Mucosa of descending colon (tissue), 3 donors: ENCODE results near the gene CXorf49. TPM values are rescaled to one million over a fixed set of nuclear protein-coding genes. Genes with fewer than 3 reads are reported as not detected.
"Not testable (repeated sequence)": the region's sequence is repeated elsewhere in the genome, so short reads cannot be mapped to it uniquely, and the experiment has no call there.

Experiments
- ATAC-seq: fragments of 200-7000 bp; cut with Tn5 transposase; one replicate; pipeline ENCODE4 v1.9.1; 2020; ENCODE audit warnings: mild to moderate bottlenecking, moderate library complexity
- DNase-seq, 3 donors: peaks; one replicate each; pipeline ENCODE4 v3.0.0-alpha.2; 2020
- H3K36me3 ChIP-seq: fragments of 200-600 bp; one replicate; pipeline ENCODE4 v1.8.0; 2021; ENCODE audit warnings: low read depth, mild to moderate bottlenecking
- H3K4me1 ChIP-seq: fragments of 200-600 bp; one replicate; pipeline ENCODE4 v1.8.0; 2021; ENCODE audit warnings: low read depth, mild to moderate bottlenecking
- H3K4me3 ChIP-seq: fragments of 200-600 bp; one replicate; pipeline ENCODE4 v1.8.0; 2021; ENCODE audit warnings: mild to moderate bottlenecking
- H3K9me3 ChIP-seq: fragments of 200-600 bp; one replicate; pipeline ENCODE4 v1.8.0; 2021; ENCODE audit warnings: mild to moderate bottlenecking
- intact Hi-C, 2 donors: fragments of 100-400 bp; cut with DNase I in 1 of 2; cut with micrococcal nuclease in 1 of 2; formaldehyde crosslinking; loops; one replicate each; pipeline versions ENCODE4 v1.11.0 to v1.11.1; 2022; cut with DNase I, micrococcal nuclease
- long read RNA-seq, 2 donors: library from polyadenylated mRNA; unstranded; transcript quantifications; one replicate each; pipeline ENCODE4 v2.0.0, GENCODE V29; 2019 to 2021
- total RNA-seq, 3 donors: library from RNA; stranded (reverse); fragmentation: NEBNext Ultra II Directional in 2 of 3; extraction: Animal tissue kit (Norgen Biotek cat#: 25700) in 2 of 3; gene quantifications; one replicate each; pipeline versions ENCODE4 v1.2.1 to v1.2.4, GENCODE V29; 2021 to 2023
- donor health status: DM: no; HTN: no; CAD: no; lungs with moderate emphysema.
- donor health status: DM: no; HTN: no; CAD: no.
- donor health status: DM: no; HTN: yes; CAD: no.

Gene CXorf49
- total RNA-seq = not detected
- long read RNA-seq, donor 1 = 0 reads
- long read RNA-seq, donor 2 = 0 reads

DNA sequence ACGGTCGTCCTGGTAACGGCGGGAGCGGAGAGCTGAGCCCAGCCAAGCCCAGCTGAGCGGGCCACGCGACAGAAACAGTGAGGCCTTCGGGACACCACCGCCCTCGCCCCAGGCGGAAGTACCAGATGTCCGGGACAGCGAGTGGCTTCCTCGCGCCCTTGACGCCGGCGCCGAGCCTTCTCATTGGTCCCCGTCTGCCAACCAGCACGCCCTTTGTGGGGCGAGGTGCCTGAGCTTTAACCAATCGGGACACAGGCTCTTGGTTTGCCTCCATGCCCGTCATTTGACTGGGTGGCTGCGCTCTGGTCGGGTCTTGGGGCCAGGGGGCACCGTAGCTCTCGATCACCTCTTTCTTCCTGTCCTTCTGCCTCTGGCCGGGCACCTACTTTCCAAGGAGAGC is at the start of gene CXorf49:
Gene CXorf49 (minus strand): TSS at position 101 of the 400 bp plus-strand sequence. CDS start 134 bp downstream, outside the sequence.
- H3K4me1 ChIP-seq, H3K36me3 ChIP-seq, H3K4me3 ChIP-seq, ATAC-seq, intact Hi-C loops, H3K9me3 ChIP-seq, DNase-seq: not testable (repeated sequence)

DNA sequence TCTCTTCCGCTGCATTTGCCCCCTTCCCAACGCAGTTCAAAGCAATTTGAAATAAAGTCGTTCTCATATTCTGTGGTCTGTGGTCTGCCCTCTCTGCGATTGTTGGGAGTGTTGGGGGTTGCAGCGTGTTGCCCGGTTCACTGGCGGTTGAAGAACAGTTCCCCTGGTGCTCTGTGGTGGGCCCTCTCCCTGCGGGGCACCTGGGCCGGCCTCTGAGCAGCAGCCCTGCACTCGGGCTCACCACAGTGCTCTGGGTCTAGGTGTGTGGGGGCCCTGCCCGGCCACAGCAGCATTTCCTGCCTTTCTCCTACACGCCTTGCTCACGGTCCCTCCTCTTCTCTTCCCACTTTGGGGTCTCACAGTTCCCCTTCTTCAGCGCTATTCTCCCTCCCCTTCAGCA is 49.0 kb upstream of the CXorf49 start:
- ATAC-seq, H3K9me3 ChIP-seq, intact Hi-C loops: not testable (repeated sequence)

DNA sequence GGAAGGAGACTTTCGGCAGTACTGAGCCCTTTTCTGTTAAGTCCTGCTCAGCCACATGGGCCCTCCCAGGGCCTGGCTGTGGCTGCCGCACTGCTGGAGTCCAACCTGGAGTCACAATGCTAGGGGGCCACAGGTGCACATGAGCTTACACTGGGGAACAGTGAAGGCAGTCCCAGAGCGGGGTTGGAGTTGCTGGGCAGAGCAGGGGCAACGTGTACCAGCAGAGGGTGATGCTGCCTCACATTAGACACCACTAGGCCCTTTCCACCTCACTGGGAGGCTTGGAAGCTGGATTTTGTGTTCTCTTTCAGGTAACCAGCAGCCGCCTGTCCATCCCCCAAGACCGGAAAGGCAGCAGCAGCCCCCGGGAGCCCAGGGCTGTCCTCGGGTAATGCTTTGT is 47.5 kb upstream of the CXorf49 start:
- intact Hi-C loops, DNase-seq, ATAC-seq, H3K9me3 ChIP-seq, H3K36me3 ChIP-seq, H3K4me1 ChIP-seq, H3K4me3 ChIP-seq: not testable (repeated sequence)

More for the DNA sequence above, 49.0 kb upstream of the CXorf49 start:
- not testable (repeated sequence) for H3K36me3 ChIP-seq, H3K4me3 ChIP-seq, H3K4me1 ChIP-seq, DNase-seq

DNA sequence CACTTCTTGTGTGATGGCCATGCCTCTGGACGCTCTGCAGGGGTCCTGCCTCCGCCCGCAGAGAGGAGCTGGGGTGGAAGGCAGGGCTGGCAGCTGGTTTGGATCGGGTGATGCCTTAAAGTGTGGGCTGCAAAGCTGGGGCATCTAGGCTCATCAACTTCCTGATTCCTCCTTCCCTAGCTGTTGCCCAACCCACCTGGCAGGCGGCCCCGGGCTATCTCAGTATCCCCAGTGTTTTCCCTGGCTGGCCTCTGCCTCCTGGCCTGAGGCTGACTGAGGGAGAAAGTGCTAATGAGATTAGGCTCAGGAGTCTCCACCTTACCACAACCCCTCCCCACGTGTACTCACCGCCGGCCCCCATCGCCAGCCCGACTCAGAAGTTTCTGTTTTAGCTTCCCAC is 46.7 kb upstream of the CXorf49 start:
- DNase-seq, H3K4me3 ChIP-seq, H3K36me3 ChIP-seq, intact Hi-C loops, ATAC-seq, H3K9me3 ChIP-seq, H3K4me1 ChIP-seq: not testable (repeated sequence)

DNA sequence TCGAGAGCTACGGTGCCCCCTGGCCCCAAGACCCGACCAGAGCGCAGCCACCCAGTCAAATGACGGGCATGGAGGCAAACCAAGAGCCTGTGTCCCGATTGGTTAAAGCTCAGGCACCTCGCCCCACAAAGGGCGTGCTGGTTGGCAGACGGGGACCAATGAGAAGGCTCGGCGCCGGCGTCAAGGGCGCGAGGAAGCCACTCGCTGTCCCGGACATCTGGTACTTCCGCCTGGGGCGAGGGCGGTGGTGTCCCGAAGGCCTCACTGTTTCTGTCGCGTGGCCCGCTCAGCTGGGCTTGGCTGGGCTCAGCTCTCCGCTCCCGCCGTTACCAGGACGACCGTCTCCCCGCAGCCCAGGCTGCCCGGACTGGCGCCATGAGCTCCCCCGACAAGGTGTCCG is 45.0 kb upstream of the CXorf49 start, which contains the start of gene CXorf49B:
Gene CXorf49B (plus strand): TSS at position 301 of the 400 bp plus-strand sequence. CDS start 75 bp downstream, at position 376.
- H3K36me3 ChIP-seq, H3K4me3 ChIP-seq, DNase-seq, intact Hi-C loops, H3K9me3 ChIP-seq, ATAC-seq, H3K4me1 ChIP-seq: not testable (repeated sequence)

DNA sequence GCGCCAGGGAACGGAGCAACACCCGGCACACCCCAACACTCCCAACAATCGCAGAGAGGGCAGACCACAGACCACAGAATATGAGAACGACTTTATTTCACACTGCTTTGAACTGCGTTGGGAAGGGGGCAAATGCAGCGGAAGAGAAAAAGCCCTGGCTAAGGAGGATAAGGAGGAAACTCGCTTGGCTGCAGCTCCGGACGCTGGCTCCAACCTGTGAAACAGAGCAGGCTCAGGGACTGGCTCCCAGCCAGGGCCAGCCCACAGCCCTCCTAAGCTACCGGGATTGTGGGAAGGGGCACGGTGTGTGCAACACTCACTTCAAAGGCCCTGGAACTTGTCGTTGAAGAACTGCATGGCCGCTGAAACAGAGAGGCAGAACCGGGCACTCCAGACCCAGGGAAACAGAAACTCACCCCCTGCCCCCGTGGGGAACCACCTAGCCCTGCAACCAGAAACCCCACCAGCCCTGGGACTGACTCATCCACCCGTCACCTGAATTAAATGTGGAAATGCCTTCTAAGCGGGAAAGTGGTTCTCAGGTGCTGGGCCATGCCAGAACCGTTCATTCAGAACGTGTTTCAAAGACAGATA is 42.7 kb upstream of the CXorf49 start:
- H3K9me3 ChIP-seq, H3K4me1 ChIP-seq, ATAC-seq, H3K36me3 ChIP-seq, DNase-seq, H3K4me3 ChIP-seq, intact Hi-C loops: not testable (repeated sequence)

DNA sequence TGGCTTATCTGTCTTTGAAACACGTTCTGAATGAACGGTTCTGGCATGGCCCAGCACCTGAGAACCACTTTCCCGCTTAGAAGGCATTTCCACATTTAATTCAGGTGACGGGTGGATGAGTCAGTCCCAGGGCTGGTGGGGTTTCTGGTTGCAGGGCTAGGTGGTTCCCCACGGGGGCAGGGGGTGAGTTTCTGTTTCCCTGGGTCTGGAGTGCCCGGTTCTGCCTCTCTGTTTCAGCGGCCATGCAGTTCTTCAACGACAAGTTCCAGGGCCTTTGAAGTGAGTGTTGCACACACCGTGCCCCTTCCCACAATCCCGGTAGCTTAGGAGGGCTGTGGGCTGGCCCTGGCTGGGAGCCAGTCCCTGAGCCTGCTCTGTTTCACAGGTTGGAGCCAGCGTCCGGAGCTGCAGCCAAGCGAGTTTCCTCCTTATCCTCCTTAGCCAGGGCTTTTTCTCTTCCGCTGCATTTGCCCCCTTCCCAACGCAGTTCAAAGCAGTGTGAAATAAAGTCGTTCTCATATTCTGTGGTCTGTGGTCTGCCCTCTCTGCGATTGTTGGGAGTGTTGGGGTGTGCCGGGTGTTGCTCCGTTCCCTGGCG is 2.3 kb upstream of the CXorf49 start:
- H3K36me3 ChIP-seq, intact Hi-C loops, H3K4me1 ChIP-seq, H3K9me3 ChIP-seq, ATAC-seq, DNase-seq, H3K4me3 ChIP-seq: not testable (repeated sequence)

DNA sequence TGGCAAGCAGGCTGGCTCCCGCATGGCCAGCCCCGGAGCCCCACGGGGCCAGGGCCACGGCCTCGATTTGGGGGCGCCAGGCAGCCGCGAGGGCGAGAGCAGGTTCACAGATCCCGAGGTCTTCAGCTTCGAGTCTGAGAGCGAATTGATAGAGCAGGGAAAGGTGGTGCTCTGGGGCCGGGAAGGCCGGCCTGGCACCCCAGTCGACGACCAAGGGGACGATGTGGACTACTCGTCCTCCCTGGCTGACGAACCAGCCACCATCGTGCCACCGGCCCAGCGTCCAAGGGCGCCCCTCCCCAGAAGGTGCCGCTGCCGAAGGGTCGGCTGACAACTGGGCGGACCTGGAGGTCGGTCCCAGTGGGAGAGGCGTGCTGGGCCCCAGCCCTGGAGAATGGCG is 1.1 kb upstream of the CXorf49 start:
- intact Hi-C loops, H3K36me3 ChIP-seq, ATAC-seq, H3K4me1 ChIP-seq, H3K9me3 ChIP-seq, H3K4me3 ChIP-seq: not testable (repeated sequence)
- DNase-seq = peak in 2 of 3 donors; percentile 2 to 36

DNA sequence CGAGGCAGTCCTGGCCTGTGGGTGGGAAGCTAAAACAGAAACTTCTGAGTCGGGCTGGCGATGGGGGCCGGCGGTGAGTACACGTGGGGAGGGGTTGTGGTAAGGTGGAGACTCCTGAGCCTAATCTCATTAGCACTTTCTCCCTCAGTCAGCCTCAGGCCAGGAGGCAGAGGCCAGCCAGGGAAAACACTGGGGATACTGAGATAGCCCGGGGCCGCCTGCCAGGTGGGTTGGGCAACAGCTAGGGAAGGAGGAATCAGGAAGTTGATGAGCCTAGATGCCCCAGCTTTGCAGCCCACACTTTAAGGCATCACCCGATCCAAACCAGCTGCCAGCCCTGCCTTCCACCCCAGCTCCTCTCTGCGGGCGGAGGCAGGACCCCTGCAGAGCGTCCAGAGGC is 1.8 kb downstream of the CXorf49 start:
- H3K4me1 ChIP-seq, H3K9me3 ChIP-seq, DNase-seq, intact Hi-C loops, H3K4me3 ChIP-seq, ATAC-seq, H3K36me3 ChIP-seq: not testable (repeated sequence)

DNA sequence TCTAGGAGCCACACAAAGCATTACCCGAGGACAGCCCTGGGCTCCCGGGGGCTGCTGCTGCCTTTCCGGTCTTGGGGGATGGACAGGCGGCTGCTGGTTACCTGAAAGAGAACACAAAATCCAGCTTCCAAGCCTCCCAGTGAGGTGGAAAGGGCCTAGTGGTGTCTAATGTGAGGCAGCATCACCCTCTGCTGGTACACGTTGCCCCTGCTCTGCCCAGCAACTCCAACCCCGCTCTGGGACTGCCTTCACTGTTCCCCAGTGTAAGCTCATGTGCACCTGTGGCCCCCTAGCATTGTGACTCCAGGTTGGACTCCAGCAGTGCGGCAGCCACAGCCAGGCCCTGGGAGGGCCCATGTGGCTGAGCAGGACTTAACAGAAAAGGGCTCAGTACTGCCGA is 2.5 kb downstream of the CXorf49 start:
- DNase-seq, H3K36me3 ChIP-seq, H3K9me3 ChIP-seq, ATAC-seq, intact Hi-C loops, H3K4me1 ChIP-seq, H3K4me3 ChIP-seq: not testable (repeated sequence)

DNA sequence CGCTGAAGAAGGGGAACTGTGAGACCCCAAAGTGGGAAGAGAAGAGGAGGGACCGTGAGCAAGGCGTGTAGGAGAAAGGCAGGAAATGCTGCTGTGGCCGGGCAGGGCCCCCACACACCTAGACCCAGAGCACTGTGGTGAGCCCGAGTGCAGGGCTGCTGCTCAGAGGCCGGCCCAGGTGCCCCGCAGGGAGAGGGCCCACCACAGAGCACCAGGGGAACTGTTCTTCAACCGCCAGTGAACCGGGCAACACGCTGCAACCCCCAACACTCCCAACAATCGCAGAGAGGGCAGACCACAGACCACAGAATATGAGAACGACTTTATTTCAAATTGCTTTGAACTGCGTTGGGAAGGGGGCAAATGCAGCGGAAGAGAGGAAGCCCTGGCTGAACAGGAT is 4.0 kb downstream of the CXorf49 start:
- DNase-seq, ATAC-seq, H3K36me3 ChIP-seq, H3K4me1 ChIP-seq, H3K9me3 ChIP-seq, H3K4me3 ChIP-seq, intact Hi-C loops: not testable (repeated sequence)

DNA sequence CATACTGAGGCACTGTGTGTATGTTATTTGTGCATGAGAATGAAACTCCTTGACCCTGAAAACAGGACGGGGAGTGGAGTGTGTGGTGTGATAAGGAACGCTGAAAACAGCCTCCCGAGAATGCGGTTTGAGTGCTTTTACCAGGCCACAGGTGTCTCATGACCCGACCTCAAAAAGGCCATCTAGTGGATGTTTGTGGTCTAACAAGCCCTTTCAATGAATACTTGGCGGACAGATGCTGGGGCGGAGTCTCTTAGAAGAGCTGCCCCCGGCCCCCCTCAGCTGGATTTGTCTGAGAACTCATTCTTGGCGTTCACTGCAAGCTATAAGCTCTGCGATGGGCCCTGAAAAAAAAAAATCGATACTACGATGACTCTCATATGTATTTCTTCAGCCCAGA is 15.2 kb downstream of the CXorf49 start:
- intact Hi-C loops, DNase-seq, H3K9me3 ChIP-seq, H3K36me3 ChIP-seq, ATAC-seq, H3K4me3 ChIP-seq, H3K4me1 ChIP-seq: not testable (repeated sequence)

DNA sequence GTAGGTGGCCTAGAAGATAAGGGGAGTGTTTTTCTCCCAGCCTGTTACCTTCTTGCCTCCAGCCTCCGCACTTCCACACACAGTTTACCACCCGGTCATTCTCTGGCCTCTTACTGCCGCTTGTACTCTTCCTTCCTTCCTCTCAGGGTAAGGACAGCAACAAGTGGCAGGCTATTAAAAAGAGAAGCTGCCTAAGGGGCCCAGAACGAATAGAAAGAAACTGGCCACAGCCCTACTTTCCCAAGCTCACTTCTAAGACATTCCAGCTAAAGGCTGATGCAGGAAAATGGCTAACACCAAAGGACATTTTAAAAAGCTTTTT is 19.1 kb downstream of the CXorf49 start:
- H3K4me3 ChIP-seq, H3K4me1 ChIP-seq, ATAC-seq, intact Hi-C loops, H3K9me3 ChIP-seq, H3K36me3 ChIP-seq, DNase-seq: not testable (repeated sequence)

DNA sequence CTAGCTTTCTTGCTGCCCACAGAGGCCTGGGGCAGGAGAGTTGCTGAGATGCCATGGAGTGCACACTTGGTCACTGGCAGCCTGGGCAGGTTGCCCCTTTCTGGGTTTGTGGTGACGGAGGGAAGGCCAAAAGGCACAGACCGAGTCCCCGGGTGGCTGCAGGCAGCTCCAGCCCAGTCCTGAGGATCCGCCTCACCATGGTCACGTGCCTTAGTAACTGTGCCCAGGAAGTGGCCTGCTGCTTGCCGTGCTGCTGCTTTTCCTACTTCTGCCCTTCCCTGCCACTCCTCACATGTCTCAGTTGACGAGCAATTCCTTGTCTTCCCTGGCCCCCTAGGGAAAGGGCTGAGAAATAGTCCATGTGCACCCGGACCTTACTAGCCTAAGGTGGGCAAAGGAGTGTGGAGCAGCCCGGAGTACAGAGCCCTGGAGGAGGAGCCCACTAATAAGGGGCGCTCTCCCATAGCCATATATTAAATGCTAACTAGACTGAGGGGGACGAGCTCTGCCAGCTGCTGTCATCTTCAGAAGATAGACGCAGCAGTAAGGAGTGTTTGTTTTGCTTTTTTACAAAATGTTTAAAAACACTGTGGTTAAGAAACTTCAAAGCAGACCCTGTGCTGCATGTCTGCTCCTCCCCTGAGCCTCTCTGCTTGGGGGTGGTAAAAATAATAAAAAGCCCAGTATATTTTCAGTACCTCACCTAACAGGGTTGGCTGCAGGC is 19.6 kb downstream of the CXorf49 start:
- DNase-seq, intact Hi-C loops, H3K36me3 ChIP-seq, ATAC-seq, H3K9me3 ChIP-seq, H3K4me1 ChIP-seq, H3K4me3 ChIP-seq: not testable (repeated sequence)
